ENCODE measurements around the gene HIF3A. TPM values are rescaled to one million over a fixed set of nuclear protein-coding genes. Genes with fewer than 3 reads are reported as not detected.

Gene HIF3A
- total and polyA plus RNA-seq, 2 of the 4 experiments (the other 2 are of a cell fraction): 0.02 TPM; not detected in 1

DNA sequence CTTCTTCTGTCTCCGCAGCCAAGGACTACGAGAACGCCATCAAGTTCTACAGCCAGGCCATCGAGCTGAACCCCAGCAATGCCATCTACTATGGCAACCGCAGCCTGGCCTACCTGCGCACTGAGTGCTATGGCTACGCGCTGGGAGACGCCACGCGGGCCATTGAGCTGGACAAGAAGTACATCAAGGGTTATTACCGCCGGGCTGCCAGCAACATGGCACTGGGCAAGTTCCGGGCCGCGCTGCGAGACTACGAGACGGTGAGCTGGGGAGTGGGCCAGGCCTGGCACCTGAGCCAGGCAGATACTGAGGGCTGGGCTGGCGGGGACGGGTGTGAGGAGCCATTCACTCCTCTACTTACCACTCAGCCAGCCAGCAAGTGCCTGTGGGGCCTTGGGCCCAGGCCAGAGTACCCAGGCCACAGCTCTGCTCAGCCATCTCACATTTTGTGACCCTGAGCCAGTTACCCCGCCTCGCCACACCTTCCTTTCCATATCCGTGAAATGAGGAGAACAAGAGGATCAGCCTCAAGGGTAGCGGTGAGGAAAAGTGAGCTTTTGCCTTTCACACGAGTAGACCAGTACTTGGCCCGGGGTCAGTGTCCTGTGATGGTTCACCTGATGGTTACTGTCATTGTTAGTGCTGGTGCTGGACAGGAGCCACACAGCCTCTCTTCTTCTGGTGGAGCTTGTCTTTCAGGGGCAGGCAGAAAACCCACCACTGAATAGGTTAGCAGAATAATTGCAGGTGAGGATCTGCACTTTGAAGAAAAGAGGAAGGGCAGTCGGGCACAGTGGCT, 57.1 kb downstream of the HIF3A start:
- no peak overlapping the region for H3K4ac ChIP-seq (ENCODE audit: low read depth, low read length)
- H2AFZ ChIP-seq (replicated peaks; ENCODE audit: low read length, poor library complexity): no peak overlapping the region
- H2AK5ac ChIP-seq (ENCODE audit: low read depth, low read length): no peak overlapping the region
- dilution Hi-C loops (cut with HindIII; ENCODE audit: low sequenced_read_pairs, unreplicated experiment): no loop called here
- no peak overlapping the region for H3K4me2 ChIP-seq (ENCODE audit: low read depth, low read length)
- H2AK9ac ChIP-seq (replicated peaks; ENCODE audit: low read depth, low read length, poor library complexity): no peak overlapping the region
- H3K23ac ChIP-seq (ENCODE audit: low read depth, low read length): no peak overlapping the region
- H3K9me1 ChIP-seq (ENCODE audit: insufficient read depth, low read length): peaks cover 27% of the 10 kb centered on the region
- no peaks in the 10 kb centered on the region for H3K27me3 ChIP-seq (ENCODE audit: control insufficient read depth, insufficient read depth, low read length)
- H4K91ac ChIP-seq (ENCODE audit: insufficient read depth, low read depth, low read length): no peak overlapping the region
- H2BK5ac ChIP-seq (ENCODE audit: low read depth, low read length, poor library complexity, severe bottlenecking): no peak overlapping the region
- no peak overlapping the region for H2BK15ac ChIP-seq (ENCODE audit: low read depth, low read length)
- ChIA-PET POLR2A (ENCODE audit: unreplicated experiment) (no interaction called here), CTCF (no interaction called here)
- H4K8ac ChIP-seq (ENCODE audit: low read depth in 2 of 2, low read length in 2 of 2): no peak overlapping the region
- H3K36me3 ChIP-seq (ENCODE audit: control insufficient read depth, insufficient read depth, low read length): peaks cover 35% of the 10 kb centered on the region
- H2BK120ac ChIP-seq (ENCODE audit: low read depth, low read length): no peak overlapping the region
- H2BK20ac ChIP-seq (ENCODE audit: low read depth, low read length): no peak overlapping the region
- no peak overlapping the region for H3K18ac ChIP-seq (ENCODE audit: low read depth, low read length)
- WGBS, 2 experiments (ENCODE audit: extremely low coverage in 2 of 2, insufficient read length in 1 of 2): 95% methylated on average over 16 of the region's 28 CpGs; no CpG with 5 or more reads in 1 of the 2 experiments
- TF ChIP-seq CHD1 (IDR thresholded peaks at IDR 0.05; ENCODE audit: low read depth, low read length) (no peak), RCOR1 (IDR thresholded peaks at IDR 0.05; ENCODE audit: insufficient replicate concordance, low read length) (no peak), ELK1 (IDR thresholded peaks at IDR 0.05; ENCODE audit: borderline replicate concordance, low read depth, low read length) (no peak), SMC3 (IDR thresholded peaks at IDR 0.05; ENCODE audit: low read depth, low read length) (no peak), RFX5 (IDR thresholded peaks at IDR 0.05; ENCODE audit: low read depth, low read length) (no peak), USF2 (IDR thresholded peaks at IDR 0.05; ENCODE audit: low read depth, low read length) (no peak), RAD21 (IDR thresholded peaks at IDR 0.05; ENCODE audit: low read length) (no peak), BHLHE40 (IDR thresholded peaks at IDR 0.05; ENCODE audit: low read depth, low read length) (no peak), MAFK (IDR thresholded peaks at IDR 0.05; ENCODE audit: low read depth, low read length) (no peak), CTCF (conservative IDR thresholded peaks at IDR 0.05; ENCODE audit: low read depth, low read length) (no peak), POLR2A (IDR thresholded peaks at IDR 0.05; ENCODE audit: low read depth, low read length) (no peak), FOS (IDR thresholded peaks at IDR 0.05; ENCODE audit: low read depth, low read length) (no peak), MAZ (IDR thresholded peaks at IDR 0.05; ENCODE audit: borderline replicate concordance, low read depth, low read length) (no peak), CEBPB (IDR thresholded peaks at IDR 0.05; ENCODE audit: low read depth, low read length) (no peak), MXI1 (IDR thresholded peaks at IDR 0.05; ENCODE audit: borderline replicate concordance, low read depth, low read length) (no peak)
- ATAC-seq (ENCODE audit: low read depth) (no peak), DNase-seq (no peak)
- H3K14ac ChIP-seq (replicated peaks; ENCODE audit: low read depth, low read length): no peak overlapping the region
- no peak overlapping the region for H3K27ac ChIP-seq (ENCODE audit: insufficient read depth, low read length)
- intact Hi-C loops (cut with micrococcal nuclease): no loop called here
- no peak overlapping the region for H3K56ac ChIP-seq (ENCODE audit: extremely low read depth, insufficient read depth, low read length)
- in situ Hi-C loops (cut with MboI; ENCODE audit: low sequenced_read_pairs): no loop called here
- peaks cover 21% of the 10 kb centered on the region for H3K4me1 ChIP-seq (ENCODE audit: control insufficient read depth, insufficient read depth, low read length)
- BruUV-seq (replicated peaks): no TSS peak
- H3K79me1 ChIP-seq (ENCODE audit: low read depth in 1 of 2, low read length in 2 of 2): peaks cover 29 to 97% of the 10 kb centered on the region in 2 experiments
- H4K5ac ChIP-seq (ENCODE audit: low read depth, low read length): no peak overlapping the region
- H3K9ac ChIP-seq (ENCODE audit: low read depth, low read length): no peak overlapping the region
- H3K9me3 ChIP-seq (ENCODE audit: control insufficient read depth, insufficient read depth, low read length): no peaks in the 10 kb centered on the region
- H4K20me1 ChIP-seq (ENCODE audit: insufficient read depth, low read length): peaks cover 29% of the 10 kb centered on the region
- H3K4me3 ChIP-seq (ENCODE audit: insufficient read depth, low read depth, low read length): no peak overlapping the region
